ENCODE results near the gene ARRDC3. TPM values are rescaled to one million over a fixed set of nuclear protein-coding genes. Genes with fewer than 3 reads are reported as not detected.
"Not testable (repeated sequence)": the region's sequence is repeated elsewhere in the genome, so short reads cannot be mapped to it uniquely, and the experiment has no call there.

ARRDC3 gene
- total RNA-seq, 1 donor from 2014 or later = 26.3 TPM

DNA sequence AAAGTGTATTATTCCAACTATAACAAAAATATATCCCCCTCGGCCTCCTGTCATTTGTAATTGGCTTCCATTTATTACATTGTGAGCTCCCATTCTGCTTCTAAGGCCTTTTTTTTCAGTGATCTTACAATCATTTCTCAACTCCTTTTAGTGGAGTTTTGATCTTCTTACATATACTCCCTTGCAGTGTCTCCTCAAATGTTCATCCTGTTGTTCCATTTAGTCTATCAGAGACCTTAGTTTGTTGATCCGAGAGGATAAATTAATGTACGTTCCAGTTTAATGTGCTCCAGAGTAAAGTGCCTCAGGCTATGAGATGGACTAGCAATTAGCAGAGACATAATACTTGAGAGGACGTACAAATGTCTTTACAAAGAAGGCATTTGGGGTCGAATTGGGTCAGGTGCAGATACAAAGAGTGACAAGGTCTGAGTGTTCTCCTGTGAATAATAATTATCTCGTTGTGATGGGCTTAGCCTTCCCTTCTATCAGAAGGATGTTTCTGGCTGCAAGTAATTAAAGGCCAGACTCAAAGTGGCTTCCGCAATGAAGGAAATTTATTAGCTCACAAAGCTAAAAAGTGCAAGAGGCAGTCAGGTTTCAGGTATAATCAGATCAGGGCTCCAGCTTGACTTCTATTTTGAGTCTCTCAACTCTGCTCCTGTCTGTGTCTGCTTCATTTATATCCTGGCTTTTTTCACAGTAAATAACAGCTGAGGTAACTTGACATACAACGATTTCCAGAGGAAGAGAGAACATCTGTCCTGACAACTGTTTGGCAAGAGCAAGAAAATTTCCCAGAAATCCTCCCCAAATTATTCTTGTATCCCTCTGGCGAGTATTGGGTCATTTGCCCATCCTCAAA, 30.1 kb downstream of the ARRDC3 start:
- no peaks in the 10 kb centered on the region for H3K9me3 ChIP-seq
- H3K27ac ChIP-seq = no peak overlapping the region
- TF ChIP-seq POLR2AphosphoS5 (IDR thresholded peaks at IDR 0.05; ENCODE audit: insufficient read depth in 1 of 2, low read depth in 1 of 2) (no peak), POLR2A (IDR thresholded peaks at IDR 0.05) (no peak)
- TF ChIP-seq, protein P1, sequence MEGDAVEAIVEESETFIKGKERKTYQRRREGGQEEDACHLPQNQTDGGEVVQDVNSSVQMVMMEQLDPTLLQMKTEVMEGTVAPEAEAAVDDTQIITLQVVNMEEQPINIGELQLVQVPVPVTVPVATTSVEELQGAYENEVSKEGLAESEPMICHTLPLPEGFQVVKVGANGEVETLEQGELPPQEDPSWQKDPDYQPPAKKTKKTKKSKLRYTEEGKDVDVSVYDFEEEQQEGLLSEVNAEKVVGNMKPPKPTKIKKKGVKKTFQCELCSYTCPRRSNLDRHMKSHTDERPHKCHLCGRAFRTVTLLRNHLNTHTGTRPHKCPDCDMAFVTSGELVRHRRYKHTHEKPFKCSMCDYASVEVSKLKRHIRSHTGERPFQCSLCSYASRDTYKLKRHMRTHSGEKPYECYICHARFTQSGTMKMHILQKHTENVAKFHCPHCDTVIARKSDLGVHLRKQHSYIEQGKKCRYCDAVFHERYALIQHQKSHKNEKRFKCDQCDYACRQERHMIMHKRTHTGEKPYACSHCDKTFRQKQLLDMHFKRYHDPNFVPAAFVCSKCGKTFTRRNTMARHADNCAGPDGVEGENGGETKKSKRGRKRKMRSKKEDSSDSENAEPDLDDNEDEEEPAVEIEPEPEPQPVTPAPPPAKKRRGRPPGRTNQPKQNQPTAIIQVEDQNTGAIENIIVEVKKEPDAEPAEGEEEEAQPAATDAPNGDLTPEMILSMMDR (IDR thresholded peaks at IDR 0.05) = no peak
- no peaks in the 10 kb centered on the region for H3K4me1 ChIP-seq
- DNase-seq (ENCODE audit: extremely low spot score in 2 of 2) = no peak
- intact Hi-C loops (cut with DNase I) = no loop called here
- H3K27me3 ChIP-seq = no peaks in the 10 kb centered on the region
- H3K36me3 ChIP-seq = no peaks in the 10 kb centered on the region
- no peak overlapping the region for H3K4me3 ChIP-seq

DNA sequence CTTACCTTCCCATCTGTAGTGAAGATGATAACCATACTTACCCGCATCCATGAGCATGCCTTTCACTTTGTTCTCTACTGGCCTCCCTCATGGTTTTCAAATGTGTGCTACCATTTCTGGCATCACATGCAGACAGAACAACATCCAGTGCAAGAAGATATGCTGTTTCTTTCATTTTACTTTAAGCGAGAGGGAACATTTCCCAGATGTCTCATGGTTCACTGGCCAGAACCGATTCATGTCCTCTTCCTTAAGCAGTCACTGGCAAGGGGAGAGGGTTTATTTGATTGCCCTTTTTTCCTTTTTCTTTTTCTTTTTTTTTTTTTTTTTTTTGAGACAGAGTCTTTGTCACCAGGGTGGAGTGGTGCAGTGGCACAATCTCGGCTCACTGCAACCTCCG, 37.7 kb downstream of the ARRDC3 start:
- intact Hi-C loops (cut with DNase I) = no loop called here
- Histone ChIP-seq H3K27me3 (no peaks in the 10 kb centered on the region), H3K27ac (no peak overlapping the region), H3K4me1 (no peaks in the 10 kb centered on the region), H3K36me3 (no peaks in the 10 kb centered on the region), H3K4me3 (no peak overlapping the region), H3K9me3 (no peaks in the 10 kb centered on the region)
- TF ChIP-seq POLR2AphosphoS5 (IDR thresholded peaks at IDR 0.05; ENCODE audit: insufficient read depth in 1 of 2, low read depth in 1 of 2) (no peak), POLR2A (IDR thresholded peaks at IDR 0.05) (no peak)
- TF ChIP-seq, protein P1 (IDR thresholded peaks at IDR 0.05) = no peak
- no peak for DNase-seq (ENCODE audit: extremely low spot score in 2 of 2)

DNA sequence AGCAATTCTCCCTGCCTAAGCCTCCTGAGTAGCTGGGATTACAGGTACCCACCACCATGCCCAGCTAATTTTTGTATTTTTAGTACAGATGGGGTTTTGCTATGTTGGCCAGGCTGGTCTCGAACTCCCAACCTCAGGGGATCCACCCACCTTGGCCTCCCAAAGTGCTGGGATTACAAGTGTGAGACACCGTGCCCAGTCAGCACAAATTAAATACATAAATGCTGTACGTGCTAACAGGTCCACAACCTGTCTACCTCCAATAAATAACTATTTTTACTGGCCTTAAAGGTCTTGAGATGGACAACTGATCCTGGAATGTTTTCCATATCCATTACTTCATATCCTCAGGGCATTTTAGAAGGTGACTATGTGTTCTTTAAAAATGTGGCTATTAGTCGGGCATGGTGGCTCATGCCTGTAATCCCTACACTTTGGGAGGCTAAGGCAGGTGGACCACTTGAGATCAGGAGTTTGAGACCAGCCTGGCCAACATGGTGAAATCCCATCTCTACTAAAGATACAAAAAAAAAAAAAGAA, 38.4 kb downstream of the ARRDC3 start:
- H3K4me1 ChIP-seq; H3K4me3 ChIP-seq; H3K27me3 ChIP-seq; DNase-seq (ENCODE audit: extremely low spot score in 2 of 2); H3K36me3 ChIP-seq; H3K9me3 ChIP-seq; intact Hi-C loops (cut with DNase I); H3K27ac ChIP-seq: not testable (repeated sequence)

DNA sequence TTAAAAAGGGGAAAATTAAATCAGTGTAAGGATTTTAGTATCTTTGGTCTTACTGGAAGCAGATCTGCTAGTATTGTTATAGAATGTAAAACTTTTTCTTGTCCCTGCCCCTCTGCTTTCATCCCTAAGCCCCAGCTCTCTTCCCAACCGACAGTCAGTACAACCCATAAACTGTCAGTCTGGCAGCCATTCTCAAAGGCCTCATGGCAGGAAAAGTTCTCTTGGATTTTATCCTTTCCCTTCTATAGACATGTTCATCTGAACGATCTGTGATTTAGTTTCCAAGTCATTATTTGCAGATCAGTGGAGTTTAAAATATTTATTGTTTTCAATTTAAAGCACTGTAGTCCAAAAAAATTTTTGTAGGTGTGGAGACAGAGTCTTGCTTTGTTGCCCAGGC, 39.2 kb downstream of the ARRDC3 start:
- no peak overlapping the region for H3K27ac ChIP-seq
- no peaks in the 10 kb centered on the region for H3K4me1 ChIP-seq
- no peak for DNase-seq (ENCODE audit: extremely low spot score in 2 of 2)
- no peaks in the 10 kb centered on the region for H3K27me3 ChIP-seq
- intact Hi-C loops (cut with DNase I) = no loop called here
- no peak overlapping the region for H3K4me3 ChIP-seq
- no peaks in the 10 kb centered on the region for H3K36me3 ChIP-seq
- H3K9me3 ChIP-seq = no peaks in the 10 kb centered on the region
- TF ChIP-seq, protein P1 (IDR thresholded peaks at IDR 0.05) = no peak
- TF ChIP-seq POLR2A (IDR thresholded peaks at IDR 0.05) (no peak), POLR2AphosphoS5 (IDR thresholded peaks at IDR 0.05; ENCODE audit: insufficient read depth in 1 of 2, low read depth in 1 of 2) (no peak)

DNA sequence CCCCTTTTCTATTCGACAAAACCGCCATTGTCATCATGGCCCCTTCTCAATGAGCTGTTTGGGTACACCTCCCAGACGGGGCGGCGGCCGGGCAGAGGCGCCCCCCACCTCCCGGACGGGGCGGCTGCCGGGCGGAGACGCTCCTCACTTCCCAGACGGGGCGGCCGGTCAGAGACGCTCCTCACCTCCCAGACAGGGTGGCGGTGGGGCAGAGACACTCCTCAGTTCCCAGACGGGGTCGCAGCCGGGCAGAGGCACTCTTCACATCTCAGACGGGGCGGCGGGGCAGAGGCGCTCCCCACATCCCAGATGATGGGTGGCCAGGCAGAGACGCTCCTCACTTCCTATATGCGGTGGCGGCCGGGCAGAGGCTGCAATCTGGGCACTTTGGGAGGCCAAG, 40.2 kb downstream of the ARRDC3 start:
- DNase-seq (ENCODE audit: extremely low spot score in 2 of 2); H3K4me3 ChIP-seq; H3K27me3 ChIP-seq; H3K36me3 ChIP-seq; H3K27ac ChIP-seq; intact Hi-C loops (cut with DNase I); H3K4me1 ChIP-seq; H3K9me3 ChIP-seq: not testable (repeated sequence)

DNA sequence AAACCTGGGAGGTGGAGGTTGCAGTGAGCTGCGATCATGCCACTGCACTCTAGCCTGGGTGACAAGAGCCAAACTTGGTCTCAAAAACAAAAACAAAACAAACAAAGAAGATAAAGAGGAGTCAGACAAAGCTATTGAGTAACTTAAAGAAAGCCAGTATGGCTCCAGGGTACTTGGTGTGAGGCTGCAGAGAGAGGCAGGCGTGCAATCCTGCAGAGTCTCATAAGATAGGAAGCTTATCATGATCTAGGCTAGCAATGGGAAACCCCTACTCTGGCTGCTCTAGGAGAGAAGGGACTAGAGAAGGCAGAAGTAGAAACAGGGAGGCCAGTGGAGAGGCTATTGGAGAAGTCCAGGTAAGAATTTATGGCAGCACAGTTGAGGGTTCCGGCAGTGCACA, 42.0 kb downstream of the ARRDC3 start:
- TF ChIP-seq POLR2AphosphoS5 (IDR thresholded peaks at IDR 0.05; ENCODE audit: insufficient read depth in 1 of 2, low read depth in 1 of 2) (no peak), POLR2A (IDR thresholded peaks at IDR 0.05) (no peak)
- TF ChIP-seq, protein P1 (IDR thresholded peaks at IDR 0.05) = no peak

More for the DNA sequence above, 42.0 kb downstream of the ARRDC3 start:
- no peaks in the 10 kb centered on the region for H3K9me3 ChIP-seq
- intact Hi-C loops (cut with DNase I) = no loop called here
- no peaks in the 10 kb centered on the region for H3K4me1 ChIP-seq
- DNase-seq (ENCODE audit: extremely low spot score in 2 of 2) = no peak
- H3K27ac ChIP-seq = no peak overlapping the region
- no peaks in the 10 kb centered on the region for H3K27me3 ChIP-seq
- H3K4me3 ChIP-seq = no peak overlapping the region
- no peaks in the 10 kb centered on the region for H3K36me3 ChIP-seq
